LHCN-M2 (cell line): ENCODE measurements around the gene MBOAT1. TPM values are rescaled to one million over a fixed set of nuclear protein-coding genes. Genes with fewer than 3 reads are reported as not detected.
"Not testable (repeated sequence)": the region's sequence is repeated elsewhere in the genome, so short reads cannot be mapped to it uniquely, and the experiment has no call there.

Source experiments
- DNase-seq: peaks from one replicate; pipeline ENCODE4 v3.0.0-alpha.2; 2012; ENCODE audit warnings: low read depth
- total RNA-seq: library from RNA; depleted of rRNA; stranded (reverse); fragments of >200 nt; gene quantifications from 2 replicates; pipeline ENCODE4 v1.2.3, GENCODE V29; 2014

Gene MBOAT1
- total RNA-seq, 1 experiment from 2014 or later = 3.3 TPM

DNA sequence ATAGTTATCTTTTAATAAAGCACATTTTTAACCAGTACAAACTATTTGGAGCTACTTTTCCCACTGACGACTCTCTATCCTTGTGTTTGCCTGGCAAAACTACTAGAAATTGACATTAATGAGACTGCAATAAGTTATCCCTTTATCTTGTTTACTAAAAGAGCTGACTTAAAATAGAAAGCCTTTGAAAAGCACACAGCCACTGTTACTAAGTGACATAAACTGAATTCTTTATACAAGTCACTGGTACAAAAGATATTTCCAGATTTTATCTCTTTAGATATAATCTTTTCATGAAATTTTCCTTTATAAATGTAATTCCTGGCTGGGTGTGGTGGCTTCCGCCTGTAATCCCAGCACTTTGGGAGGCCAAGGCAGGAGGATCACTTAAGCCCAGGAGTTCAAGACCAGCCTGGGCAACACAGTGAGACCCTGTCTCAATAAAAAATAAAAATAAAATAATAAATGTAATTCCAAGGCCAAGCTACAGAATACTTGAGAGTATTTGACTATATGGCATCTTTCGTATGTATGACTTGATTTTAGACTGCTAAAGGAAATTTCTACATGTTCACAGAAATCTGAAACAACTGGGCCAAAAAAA lies 9.5 kb downstream of the MBOAT1 start:
- DNase-seq = no peak

DNA sequence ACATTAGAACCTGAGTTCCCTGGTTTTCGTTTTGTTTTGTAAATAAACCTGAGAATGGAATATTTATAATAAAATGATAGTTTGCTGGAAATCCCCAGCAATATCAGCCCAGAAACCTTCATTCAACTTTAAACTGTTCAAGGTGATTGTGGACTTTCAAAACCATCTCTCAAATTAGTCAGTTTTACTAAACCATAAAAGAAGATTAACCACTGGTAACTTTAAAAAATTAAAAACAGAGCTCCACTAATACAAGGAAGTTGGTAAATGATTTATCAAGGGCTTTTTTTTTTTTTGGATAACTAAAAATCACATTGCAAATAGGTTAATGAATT lies 10.0 kb downstream of the MBOAT1 start:
- DNase-seq = no peak

DNA sequence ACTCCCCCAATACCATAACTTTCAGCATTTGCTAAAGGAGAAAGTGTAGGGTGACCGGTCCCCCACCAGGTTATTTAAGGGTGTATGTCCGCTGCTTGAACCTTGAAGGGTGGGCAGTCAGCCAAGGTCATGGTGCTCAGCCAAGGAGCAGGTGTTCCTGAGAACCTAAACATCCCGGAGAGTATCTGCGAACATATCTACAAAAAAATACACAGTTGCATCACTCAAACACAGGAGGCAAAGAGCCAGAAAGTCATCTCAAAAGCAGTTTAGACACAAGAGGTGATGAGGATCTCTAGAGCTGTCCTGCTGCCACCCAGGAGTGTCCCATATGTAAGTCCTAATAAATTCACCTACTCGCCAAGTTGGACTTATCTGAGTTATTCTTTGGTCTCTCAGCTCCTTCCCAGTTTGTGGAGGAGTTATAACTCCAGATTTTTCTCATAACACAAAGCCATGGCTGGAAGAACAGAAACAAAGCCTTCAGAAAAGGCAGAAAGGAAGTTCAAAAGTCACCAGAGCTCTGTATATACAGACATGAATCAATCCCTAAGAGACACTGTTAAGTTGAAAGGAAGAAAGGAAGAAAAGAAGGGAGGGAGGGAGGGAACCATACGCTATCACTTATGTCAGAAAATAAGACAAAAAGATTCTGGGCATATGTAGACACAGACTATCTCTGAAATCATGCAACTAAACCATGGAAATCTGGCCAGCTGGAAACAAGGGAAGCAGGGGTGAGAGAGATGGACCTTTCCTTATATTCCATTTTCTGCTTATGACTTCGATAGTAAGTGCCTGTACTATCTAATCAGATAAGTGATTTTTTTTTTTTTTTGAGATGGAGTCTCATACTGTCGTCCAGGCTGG lies 11.3 kb downstream of the MBOAT1 start:
- no peak for DNase-seq

DNA sequence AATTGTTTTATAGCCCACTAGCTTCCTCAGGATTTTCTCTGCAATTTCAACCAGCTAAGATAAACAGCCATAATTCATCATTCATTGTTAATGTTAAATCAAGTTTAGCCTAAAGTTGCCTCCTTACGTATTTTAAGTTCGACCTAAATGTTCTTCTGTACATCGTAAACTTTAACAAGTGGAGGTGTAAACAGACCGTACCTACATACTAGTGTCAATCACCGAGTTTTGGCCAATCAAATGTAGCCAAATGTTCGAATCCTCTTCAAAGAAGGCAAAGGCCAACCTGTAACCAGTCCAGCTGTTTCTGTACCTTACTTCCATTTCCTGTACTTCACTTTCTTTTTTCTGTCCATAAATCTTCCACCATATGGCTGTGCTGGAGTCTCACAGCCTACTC lies 13.5 kb downstream of the MBOAT1 start:
- no peak for DNase-seq

DNA sequence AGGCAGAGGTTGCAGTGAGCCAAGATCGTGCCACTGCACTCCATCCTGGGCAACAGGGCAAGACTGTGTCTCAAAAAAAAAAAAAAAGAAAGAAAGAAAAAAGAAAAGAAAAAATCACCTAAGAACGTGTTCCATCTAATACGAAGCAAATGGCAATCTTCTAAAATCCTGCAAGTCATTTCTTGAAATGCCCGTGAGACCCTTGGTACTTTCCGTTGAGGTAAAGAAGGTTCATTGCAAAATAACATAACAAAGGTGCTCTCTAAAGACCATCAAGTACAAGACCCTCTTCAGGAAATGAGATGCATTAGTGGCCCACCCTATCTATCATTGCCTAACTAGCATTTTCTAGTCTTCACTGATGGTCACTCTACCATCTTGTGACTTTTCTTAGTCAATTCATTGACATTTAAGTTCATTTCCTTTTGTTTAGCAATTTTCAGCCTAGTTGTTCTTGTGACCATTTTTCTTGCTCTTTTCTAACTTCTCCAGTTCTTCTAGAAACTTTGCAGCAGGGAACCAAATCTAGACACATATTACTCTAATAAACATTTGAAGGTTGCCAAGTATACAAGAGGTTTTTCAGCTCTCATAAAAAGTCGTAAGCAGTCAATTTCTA lies 14.0 kb downstream of the MBOAT1 start:
- no peak for DNase-seq

DNA sequence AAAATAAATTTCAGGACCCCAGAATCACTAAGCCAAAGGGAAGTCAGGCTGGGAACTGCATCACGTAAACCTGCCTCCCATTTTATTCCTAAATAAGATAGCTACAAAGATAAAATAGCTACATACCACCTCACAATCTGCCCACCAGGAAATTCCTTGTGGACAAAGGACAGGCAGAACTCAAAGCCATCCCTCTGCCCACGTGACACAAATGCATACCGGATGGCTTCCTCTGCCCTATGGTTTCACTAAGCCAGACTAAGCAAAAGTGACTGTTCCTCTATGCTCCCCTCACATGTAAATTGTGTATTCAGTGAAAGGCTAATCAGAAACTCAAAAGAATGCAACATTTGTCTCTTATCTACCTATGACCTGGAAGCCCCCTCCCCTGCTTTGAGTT lies 15.0 kb downstream of the MBOAT1 start:
- no peak for DNase-seq

DNA sequence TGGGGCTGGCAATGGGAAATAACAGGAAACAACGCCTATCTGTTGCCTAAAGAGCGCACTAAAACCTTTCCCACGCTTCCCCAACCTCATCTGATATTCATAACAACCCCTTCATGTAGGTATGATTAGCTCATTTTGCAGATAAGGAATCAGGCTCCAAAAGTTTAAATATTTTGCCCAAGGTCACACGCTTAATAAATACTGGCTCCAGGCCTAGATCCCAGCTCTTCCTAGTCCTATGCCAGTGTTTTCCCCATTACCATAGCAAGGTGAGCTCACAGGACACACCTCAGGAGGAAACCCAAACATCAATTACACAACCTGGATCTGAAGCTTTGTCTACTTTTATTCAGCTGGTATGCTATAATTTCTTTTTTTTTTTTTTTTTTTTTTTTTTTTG lies 19.6 kb downstream of the MBOAT1 start:
- no peak for DNase-seq

DNA sequence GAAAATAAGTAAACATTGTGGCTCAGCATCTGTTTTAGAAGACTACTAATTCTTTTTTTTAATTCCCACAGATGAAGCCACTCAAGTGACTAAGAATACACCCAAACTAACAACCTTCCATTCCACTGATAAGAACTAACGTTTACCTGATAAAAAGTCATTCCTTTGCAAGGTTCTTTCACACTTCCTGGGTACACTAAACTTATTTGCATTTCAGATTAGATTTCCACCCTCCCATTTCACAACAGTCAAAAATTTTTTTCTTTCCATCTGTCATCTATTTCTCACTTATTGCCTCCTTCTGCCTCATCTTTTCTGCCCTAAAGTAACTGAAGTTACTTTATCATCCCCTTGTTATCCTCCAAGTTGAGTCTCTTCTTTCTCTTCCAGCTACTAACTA lies 20.3 kb downstream of the MBOAT1 start:
- no peak for DNase-seq

DNA sequence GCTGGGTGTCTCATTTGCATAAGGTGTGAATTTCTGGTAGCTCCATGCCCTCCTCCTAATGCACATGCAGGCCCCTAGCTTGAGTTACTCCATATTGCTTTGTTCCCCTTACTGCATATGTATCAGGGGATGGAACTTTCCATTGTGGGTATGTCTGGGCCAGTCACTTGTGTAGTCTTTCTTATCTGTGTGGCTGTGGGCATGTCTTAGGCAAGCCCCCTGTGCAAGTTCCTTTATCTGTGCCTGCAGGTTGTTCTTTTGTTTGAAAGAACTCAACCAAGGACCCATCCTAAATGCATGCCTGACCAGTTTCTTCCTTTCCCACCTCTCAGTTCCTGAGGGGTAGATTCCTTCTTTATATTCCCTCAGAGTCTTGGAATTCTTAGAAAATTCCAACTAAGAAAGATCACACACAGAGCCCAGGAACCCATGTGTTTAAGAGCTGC lies 23.6 kb downstream of the MBOAT1 start:
- no peak for DNase-seq

DNA sequence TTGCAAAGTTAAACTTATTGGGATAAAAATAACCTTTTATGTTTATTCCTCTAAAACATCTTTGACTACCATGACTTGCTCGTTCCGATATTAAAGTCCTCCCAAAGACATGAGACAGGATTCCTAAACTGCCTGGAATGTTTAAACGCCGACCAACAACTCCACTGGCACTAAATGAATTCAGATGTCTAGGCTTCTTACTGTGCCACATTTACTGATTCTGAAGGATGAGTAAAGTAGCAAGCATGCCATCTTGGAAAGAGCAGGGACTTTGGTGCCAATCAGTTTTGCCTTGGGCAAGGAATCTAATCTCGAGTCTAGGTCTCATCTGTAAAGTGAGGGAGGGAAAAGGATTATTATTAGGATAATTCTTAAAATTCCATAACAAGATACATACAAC lies 25.3 kb downstream of the MBOAT1 start:
- DNase-seq = no peak

DNA sequence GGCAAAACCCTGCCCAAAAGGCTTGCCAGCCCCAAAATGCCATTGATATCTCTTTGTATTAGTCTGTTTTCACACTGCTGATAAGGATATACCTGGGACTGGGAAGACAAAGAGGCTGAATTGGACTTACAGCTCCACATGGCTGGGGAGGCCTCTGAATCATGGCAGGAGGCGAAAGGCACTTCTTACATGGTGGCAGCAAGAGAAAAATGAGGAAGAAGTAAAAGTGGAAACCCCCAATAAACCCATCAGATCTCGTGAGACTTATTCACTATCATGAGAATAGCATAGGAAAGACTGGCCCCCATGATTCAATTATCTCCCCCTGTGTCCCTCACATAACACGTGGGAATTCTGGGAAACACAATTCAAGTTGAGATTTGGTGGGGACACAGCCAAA lies 28.6 kb downstream of the MBOAT1 start:
- DNase-seq = no peak

DNA sequence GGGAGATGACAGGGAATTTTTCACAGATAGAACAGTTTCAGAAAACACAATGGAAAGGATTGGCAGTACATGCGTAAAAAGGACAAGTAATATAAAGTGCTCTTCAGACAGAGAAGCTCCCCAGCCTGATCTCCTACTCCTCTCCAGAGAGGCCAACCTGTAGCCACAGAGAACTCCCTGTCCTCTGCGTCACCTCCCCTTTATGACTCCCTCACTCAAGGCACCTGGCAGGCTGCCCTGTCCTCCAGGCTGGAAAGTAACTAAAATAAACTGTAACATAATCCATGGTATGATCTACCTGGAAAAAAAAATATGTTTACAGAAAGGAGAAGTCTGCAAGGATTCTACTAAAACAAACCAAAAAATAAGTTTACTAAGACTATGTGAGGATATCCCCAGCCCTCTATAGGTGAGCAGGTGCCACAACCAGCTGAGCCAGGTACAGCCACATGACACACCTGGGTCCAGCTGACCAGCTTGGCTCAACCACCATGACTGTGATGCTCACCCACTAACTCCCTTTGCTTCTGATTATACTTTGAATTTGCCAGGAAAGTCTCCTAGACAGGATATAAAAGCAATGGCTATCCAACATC lies 29.2 kb downstream of the MBOAT1 start:
- DNase-seq = no peak

DNA sequence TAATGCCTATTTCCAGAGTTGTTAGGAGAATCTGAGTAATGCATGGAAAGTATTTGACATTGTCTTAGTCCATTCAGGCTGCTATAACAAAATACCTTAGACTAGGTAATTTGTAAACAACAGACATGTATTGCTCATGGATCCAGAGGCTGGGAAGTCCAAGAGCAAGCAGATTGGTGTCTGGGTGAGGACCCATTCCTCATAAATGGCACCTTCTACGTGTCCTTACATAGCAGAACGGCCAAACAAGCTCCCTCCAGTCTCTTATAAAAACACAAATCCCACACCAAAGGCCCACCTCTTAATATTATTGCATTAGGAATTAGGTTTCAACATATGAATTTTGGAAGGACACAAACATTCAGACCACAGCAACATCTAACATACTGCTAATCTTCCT lies 30.2 kb downstream of the MBOAT1 start:
- DNase-seq = no peak

DNA sequence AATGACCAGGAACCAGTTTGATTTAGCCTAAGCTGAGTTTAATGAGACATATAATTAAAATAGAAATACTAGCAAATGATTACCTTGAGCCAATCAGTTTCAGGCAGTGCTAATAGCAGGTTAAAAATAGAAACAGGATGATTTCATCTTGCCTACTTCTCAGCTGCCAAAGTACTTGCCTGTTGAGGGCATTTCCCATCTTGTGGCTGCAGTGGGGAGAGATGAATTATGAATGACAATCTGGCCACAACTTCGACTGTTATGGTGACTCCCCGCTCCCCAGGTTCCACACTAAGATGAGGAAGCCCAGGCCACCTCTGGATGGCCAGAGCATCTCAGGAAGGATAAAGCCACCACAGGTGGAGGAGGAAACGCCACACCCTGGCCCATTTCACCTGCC lies 31.3 kb downstream of the MBOAT1 start:
- DNase-seq = no peak

DNA sequence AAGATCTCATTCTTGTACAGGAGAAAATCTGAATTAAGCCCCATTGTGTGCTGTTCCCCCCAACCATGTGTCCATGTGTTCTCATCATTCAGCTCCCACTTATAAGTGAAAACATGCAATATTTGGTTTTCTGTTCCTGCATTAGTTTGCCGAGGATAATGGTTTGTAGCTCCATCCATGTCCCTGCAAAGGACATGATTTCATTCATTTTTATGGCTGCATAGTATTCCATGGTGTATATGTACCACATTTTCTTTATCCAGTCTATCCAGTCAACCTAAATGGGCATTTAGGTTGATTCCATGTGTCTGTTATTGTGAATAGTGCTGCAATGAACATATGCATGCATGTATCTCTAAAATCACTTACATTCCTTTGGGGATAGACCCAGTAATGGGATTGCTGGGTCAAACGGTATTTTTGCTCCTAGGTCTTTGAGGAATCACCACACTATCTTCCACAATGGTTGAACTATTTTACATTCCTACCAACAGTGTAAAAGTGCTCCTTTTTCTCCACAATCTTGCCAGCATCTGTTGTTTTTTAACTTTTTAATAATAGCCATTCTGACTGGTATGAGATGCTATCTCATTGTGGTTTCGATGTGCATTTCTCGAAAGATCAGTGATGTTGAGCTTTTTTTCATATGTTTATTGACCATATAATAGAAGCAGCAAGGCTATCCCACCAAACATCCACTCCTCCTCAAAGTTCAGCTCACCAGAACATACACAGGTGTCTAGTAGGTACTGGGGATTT lies 32.8 kb downstream of the MBOAT1 start:
- DNase-seq = not testable (repeated sequence)

DNA sequence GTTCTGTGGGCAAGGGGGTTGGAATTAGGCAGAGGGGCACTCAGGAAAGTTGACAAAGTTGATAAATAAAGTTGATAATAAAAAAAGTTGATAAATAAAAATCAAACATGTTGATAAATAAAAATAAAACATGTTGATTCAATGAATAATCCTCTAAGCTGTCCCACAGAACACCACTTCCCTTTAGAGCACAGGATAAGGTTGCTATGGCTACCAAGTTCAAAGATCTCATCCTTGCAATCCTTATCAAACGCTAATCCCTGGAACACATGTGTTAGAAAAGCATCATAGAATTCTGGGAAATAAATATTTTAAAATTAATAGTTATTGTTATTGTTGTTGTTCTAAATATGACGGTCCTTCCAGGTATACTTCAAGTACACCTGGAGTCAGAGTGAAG lies 33.9 kb downstream of the MBOAT1 start:
- DNase-seq = no peak

DNA sequence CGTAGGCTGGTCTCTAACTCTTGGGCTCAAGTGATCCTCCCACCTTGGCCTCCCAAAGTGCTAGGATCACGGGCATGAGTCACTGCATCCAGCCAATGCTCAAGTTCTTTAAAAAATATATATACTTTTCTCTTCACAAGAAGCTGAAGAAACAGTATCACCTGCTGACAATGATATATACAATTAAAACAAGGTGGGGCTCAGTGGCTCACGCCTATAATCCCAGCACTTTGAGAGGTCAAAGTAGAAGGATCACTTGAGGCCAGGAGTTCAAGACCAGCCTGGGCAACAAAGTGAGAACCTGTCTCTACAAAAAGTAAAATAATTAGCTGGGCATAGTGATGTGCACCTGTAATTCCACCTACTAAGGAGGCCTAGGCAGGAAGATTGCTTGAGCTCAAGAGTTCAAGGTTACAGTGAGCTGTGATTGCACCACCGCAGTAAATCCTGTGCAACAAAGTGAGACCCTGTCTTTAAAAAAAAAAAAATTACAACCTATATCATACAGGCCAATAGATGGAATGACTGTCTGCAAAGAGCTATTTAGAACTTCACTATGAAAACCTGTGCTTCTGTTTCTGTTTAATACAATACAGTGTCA lies 36.4 kb downstream of the MBOAT1 start:
- DNase-seq = no peak

DNA sequence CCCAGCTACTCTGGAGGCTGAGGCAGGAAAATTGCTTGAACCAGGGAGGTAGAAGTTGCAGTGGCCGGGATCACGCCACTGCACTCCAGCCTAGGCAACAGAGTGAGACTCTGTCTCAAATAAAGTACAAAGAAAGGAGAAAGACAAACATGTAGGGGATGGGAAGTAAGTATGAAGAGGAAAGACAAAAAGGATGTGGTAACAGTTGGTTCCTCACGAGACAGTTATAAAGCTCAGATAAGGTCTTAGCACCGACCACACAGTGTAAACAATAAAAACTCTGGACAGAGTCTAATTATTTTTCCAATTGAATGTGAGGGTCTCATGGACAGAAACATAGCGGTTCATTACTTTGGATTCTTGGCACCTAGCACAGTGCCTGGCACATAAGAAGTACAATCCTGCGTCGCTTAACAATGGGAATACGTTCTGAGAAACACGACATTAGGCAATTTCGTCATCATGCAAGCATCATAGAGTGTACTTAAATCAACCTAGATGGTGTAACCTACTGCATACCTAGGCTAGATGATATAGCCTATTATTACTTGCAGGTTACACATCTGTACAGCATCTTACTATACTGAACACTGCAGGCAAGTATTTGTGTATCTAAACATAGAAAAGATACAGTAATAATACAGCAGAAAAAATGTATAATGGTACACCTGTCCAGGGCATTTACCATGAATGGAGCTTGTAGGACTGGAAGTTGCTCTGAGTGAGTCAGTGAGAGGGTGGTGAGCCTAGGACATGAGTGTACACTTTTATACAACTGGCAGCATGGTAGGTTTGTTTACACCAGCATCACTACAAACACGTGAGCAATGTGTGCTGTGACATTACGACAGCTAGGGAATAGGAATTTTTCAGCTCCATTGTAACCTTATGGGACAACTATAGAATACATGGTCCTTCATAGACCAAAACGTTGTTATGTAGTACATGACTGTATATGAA lies 38.2 kb downstream of the MBOAT1 start:
- DNase-seq = no peak

DNA sequence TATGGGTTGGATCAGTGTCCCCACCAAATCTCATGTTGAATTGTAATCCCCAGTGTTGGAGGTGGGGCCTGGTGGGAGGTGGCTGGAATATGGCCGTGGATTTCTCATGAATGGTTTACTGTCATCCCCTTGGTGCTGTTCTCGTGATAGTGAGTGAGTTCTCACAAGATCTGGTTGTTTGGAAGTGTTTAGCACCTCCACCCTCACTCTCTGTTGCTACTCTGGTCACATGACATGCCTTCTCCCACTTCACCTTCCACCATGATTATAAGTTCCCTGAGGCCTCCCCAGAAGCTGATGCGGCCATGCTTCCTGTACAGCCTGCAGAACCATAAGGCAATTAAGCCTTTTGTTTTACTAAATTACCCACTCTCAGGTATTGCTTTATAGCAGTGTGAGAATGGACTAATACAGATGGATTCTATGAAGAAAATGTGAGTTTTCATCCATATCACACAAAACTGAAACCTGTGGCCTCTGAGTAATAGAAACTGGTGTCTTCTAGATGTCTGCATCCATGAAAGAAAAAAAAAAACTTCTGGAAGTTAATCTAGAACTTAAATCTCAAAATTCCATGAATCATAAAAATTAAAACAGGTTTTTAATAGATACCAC lies 39.3 kb downstream of the MBOAT1 start:
- no peak for DNase-seq
